NCI-H2196 treated with DMSO at 0.1 percent for 48 hours (cell line): Measurements from ENCODE around the gene TRPV6.

Source experiments
- DNase-seq: peaks from one replicate; lab custom pipeline; 2025; ENCODE audit not compliant: unreplicated experiment; lab: John Stamatoyannopoulos, UW

The TRPV6 gene

DNA sequence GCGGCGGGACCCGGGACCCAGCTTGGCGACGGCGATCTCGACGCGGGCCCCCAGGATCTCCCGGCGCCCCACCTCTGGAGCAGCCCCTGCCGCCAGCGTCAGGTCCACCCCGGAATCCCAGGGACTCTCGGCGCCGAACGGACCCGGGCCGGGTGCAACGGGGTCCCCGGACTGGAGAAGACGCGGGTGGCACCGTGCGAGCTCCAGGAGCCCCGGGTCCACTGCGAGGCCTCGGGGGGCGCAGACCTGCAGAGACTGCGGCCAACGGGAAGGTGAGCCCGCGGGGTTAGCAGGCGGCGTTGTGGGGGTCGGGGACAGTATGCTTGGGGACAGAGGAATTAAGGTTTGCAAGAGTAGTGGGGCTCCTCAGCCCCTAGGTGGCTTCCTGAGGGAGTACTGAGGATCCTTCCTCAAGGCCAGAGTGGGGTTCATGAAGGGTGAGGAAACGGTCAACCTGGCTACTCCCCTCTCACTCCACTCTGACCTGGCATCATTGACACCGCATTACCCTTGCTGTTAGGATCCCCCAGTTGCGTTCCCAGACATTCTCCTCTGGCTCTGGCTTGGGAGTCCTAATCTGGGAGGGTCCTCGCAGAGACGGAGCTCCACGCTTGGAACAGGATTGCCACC, 30.3 kb downstream of the TRPV6 start:
- no peak for DNase-seq

DNA sequence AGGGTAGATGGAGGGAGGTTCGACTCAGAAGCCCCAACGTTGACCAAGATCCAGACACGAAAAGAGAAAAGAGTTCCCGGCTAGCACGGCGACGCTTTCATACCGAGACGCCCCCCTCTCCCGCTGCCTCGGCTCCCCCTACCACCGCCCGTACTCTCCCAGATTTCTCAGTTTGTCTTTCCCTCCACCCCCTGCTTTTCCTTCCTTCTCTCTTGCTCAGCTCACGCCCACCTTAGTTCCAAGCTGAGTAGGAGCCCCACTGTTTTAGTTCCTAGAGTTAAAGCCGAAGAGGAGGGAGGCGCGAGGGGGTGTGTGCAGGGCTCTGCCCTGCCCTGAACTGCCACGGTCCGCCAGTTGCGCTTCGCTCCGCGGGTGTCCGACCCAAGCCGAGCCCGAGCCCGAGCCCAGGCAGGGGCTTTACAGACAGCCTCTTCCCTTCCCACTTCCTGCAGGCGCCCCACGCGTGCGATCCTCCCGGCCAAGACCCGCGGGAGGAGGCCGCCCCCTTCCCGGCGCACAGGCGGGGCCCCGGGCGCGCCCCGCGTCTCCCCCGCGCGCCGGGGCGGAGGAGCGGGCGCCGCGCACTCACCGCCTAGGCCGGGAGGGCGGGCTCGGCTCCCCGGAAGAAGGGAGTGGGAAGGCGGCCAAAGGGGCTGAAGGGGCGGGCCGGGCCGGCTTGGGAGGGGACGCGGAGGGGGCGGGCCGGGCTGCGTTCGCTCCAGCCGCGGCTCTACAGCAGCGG, 31.0 kb downstream of the TRPV6 start, which contains the start of gene EPHB6:
Gene EPHB6, plus strand, starts transcription at position 705 of the 742 bp plus-strand sequence. CDS start 8,152 bp downstream, outside the sequence.
- peak; percentile 14 for DNase-seq

DNA sequence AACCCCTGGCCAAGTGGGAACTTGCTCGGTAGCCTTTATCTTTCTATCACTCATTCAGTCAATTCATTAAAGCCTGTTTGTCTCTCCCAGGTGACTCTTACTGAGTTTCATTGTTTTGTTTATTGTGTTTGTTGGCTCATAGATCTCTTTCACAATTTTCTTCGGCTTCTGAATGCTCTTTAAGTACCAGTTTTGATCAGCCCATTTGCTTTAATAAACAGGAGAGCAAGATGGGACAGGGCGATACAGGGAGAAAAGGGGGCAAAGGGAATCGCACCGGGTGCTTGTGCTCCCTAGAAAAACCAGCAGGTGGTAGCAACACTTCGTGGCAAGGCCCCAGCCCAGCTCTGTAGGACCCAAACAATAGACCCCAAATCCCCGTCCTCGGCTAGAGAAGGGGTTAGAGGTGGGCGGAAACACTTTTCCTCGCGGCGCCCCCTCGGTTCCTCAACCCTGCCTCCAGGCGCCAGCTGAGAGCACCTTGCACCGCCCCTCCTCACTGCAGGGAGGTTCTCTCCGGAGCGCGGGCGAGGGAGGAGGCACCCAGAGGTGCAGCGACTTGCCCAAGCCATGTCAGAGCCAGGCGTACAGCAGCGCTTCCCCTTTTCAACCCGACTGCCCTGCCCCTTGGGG, 31.7 kb downstream of the TRPV6 start:
- DNase-seq, result peak; percentile 37

DNA sequence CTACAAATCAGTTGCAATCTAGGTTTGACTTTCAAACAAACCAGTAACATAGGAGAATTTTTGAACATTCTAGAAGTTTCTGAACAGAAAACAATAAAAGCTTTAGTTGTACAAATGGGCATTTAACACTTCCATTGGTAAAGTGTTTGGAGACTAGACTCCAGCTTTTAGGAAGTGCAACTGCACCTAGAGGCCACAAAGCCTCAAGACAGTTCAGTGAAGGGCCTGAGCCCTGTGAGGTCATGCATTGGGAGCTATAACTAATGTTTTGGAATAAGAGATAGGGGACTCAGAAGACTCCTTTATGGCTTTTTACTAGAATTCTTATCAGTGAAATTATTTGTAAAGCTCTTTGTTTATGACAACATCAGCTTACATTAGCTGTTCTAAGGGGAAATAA, 33.6 kb downstream of the TRPV6 start:
- no peak for DNase-seq

DNA sequence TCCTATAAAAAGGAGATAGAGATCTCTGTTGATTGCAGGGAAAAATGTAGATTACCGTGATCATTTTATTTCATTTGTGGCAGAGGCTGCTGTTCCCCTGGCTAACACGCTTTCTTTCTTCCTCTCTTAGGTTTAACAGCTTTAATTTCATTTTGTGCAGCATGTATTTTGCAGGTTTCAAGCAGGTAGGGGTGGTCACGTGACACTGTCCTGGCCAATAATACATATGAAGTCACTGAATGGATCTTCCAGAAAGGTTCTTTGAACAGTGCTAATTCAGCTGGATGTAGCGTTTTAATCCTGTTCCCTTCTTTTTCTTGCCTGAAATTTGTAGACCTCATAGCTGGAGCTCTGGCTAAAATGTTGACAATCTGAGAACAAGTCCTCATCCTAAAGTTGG, 34.3 kb downstream of the TRPV6 start:
- no peak for DNase-seq

DNA sequence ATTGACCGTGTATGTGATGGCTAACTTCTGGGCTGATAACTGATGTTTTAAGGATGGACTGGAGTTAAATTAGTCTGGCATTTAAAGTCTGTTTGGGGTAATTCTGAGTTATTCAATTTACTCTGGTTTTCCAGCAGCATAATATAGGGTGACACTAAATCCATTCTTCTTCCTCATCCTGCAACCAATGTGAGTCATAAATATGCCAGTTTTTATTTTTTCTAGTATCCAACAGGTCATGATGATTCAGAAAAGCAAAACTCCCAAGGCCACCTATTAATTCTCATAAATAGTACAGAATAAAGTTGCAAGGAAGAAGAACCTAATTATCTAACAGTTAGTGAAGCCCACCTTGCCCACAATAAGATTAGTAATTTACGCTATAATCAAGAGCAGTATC, 38.2 kb downstream of the TRPV6 start:
- no peak for DNase-seq

DNA sequence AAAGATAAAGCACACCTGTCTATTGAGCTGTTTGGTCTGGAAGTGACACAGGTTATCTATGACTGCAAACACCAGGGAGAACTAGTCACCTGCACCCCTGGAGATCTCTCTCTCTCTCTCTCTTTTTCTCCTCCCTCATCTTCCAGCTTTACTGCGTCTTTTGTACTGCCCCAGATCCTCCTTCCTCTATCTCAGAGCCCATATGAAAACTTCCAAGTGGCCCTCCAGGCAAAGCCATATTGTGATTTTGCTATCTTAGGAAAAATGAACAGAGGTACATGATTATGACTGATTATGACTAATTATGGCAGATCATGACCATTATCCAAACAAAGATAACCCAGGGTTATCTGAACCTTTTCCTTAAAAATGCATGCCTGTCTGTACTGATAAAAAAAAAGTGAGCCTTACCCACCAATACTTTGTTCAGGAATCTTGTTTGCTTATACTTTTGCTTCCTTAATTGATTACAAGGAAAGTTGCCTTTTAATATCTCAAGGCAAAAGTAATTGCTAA, 43.2 kb downstream of the TRPV6 start:
- no peak for DNase-seq

DNA sequence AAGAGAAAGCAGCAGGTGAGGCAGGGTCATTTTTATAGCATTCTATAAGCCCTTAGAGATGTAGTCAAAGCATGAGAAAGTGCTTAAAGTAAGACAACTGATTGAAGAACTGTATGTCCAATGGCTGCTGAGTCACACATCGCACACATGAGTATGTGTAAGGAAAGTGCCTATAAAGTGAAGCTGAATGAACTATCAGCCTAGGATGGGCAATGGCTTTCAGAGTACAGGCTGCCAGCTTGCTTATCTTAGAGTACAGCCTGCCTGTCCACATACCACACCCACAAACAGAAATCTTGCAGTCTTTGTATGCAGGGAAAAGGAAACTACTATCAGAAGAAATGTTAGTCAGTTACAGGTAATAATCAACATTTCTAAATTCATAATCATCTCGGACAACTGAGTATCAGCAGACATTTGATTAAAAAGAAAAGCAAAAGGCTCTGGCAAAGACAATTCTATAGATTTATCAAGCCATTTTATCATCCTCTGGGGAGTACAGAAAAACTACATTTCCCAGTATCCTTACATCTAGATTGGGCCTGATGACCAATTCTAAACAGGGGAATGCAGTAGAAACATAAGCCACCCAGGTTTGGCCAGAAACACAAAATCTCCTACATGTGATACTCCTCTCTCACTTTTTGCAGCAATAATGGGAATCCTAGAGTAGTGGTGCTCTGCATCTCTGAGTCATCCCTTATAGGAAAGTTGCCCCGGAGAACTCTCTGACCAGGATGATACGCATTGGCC, 46.9 kb downstream of the TRPV6 start:
- no peak for DNase-seq

DNA sequence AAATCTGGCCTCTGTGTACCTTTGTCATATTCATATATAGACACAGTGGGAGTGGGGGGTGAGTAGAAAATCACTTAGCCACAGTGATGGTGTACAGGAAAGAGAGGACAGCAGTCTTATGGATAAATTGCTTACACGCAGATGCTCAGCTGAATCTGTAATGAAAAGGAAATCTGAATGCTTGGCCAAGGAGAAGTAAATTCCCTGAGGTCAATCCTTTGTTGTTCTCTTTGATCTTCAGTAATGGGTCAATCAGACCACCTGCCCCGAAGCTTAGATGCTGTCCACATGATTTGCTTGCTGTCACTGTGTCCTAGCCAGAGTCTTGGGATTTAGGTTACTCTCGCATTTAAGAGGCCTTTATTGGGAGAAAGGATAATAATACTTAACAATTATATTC, 49.1 kb downstream of the TRPV6 start:
- no peak for DNase-seq

DNA sequence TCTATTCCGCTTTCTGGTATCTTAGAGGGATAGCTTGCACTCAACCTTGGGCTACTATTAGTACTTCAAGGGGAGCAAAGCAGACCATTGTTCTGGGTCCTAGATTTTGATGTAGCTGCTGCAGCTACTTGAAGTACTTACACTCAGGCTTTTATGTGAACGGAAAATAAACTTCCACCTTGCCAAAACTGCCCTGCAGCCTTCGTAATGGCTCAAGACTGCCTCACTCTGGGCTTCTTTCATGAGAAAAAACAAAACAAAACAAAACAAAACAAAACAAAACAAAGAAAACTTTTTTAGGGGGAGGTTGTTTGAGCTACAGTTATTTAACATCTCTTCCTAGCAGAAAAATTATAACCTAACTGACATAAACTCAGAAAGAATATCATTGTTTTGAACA, 50.1 kb downstream of the TRPV6 start:
- no peak for DNase-seq

DNA sequence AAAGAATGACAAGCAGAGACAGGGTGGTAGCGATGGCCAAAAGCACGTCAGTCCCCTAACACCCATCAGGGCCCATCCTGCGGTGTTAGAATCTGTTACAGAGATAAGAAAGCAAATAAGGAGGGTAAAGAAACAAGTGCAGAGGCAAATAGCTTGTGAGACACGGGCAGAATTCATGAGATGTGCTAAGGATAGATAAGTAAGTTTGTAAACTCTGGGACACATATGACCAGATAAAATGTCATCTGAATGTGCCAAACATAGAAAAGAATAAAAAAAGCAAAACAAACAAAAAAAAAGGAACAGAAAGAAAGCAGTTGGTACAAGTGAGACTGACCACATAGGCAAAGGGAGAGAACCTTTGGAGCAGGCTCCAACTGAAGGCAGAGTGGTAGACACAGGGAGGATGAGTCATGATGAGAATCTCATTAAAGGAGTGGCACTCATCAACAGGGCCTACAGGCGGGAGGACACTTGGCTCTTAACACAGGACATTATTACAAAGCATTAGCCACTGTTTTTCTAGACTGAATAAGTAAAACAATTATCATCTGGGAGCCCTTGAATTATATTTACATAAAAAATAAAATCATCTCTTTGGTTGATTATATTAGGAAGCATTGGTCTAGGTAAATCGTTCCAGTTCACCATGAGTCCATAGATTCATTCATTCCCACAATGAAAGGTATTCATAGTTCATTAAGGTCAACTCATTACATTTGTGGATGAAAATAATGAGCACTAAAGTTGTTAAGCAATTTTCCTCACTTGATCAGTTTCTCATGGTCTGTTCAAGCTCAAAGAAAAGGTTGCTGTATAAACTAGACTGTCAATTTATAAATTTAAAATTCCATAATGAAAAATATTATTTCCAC, 52.1 kb downstream of the TRPV6 start:
- DNase-seq, result no peak

DNA sequence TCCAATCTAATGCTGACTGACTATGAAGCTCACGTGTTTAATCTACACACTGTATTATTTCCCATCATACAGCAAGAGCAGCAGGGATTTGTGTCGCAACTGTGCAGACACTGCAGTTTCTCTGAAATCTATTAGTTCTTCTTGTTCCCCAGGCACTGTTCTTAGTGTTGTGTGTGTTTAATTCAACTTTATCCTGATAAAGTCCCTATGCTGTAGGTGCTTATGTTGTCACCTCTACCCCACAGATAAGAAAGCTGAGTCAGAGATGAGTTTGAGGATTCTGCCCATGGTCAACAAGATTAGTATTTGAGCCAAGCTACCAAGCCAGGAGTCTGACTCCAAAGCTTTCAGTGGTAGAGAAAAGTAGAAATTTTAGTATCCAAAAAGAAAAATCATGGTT, 53.1 kb downstream of the TRPV6 start:
- no peak for DNase-seq

DNA sequence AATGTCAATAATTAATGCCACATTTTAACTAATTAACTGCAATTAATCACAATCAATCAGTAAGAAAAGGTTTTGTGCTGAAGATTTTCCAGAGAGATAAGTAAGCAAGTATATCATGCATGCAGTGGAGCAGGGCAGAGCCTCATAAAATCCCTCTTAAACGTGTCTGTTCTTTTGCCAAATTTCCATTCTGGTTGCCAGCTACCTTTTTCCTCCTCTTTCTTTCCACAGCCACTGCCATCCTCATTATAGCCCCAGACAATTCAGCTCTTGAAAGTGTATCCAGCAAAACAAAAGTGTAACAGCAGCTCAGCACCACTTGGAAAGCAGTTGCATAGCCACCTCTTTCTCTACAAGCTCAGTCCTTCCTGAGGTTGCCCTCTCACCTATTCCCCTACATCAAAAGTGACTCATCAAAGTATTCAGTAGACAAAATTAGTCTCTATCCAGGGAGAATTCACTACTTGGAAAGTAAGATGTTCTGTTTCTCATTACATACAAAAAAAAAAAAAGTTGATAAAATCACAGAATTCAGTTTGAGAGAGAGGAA, 57.5 kb downstream of the TRPV6 start:
- DNase-seq, result no peak

DNA sequence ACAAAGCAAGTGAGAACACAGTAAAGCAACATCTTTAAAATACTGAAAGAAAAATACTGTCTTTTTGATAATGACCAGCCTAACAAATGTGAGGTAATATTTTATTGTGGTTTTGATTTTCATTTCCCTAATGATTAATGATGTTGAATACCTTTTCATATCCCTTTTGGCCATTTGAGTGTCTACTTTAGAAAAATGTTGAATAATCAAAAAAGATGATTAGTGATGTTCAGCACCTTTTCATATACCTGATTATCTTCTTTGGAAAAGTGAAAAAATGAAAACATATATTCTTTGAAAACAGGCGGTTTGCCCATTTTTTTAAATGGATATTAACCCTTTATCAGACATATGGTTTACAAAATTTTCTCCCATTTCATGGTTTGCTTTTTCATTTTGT, 62.8 kb downstream of the TRPV6 start:
- DNase-seq, result no peak
